ENCODE measurements around the gene CDA. TPM values are rescaled to one million over a fixed set of nuclear protein-coding genes. Genes with fewer than 3 reads are reported as not detected.

The CDA gene
- total and polyA plus RNA-seq, 10 of the 15 experiments (the other 5 are each of a cell fraction or from before 2014, with no cell fraction given) = not detected

DNA sequence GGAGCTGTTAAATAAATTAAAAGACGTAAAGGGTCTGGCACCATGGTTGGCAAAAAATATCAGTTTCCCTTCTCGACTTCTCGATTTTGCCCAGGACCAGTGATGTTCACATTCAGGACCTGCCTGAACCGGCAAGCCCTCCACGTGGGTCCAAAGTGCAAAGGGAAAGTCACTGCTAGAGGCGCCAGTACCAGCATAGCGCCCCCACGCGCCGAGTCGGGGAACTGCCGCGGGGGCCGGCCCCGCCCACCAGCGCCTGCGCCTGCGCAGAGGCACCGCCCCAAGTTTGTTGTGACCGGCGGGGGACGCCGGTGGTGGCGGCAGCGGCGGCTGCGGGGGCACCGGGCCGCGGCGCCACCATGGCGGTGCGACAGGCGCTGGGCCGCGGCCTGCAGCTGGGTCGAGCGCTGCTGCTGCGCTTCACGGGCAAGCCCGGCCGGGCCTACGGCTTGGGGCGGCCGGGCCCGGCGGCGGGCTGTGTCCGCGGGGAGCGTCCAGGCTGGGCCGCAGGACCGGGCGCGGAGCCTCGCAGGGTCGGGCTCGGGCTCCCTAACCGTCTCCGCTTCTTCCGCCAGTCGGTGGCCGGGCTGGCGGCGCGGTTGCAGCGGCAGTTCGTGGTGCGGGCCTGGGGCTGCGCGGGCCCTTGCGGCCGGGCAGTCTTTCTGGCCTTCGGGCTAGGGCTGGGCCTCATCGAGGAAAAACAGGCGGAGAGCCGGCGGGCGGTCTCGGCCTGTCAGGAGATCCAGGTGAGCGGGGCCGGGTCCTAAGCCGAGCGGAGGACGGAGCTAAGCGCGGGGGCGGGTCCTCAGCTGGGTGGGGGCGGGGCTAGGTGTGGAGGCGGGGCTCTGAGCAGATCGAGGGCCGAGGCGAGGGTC is 44.5 kb downstream of the CDA start, which contains the start of gene PINK1 (continued):
- TF ChIP-seq CTCF (IDR thresholded peaks at IDR 0.05 in 2 of 3, conservative IDR thresholded peaks at IDR 0.05 in 1 of 3; ENCODE audit: control insufficient read depth in 2 of 3, extremely low read depth in 1 of 3, insufficient read depth in 1 of 3, low read depth in 3 of 3, low read length in 3 of 3) = peak; percentile 95 to 100 (median 95)
- TF ChIP-seq DPF2 (IDR thresholded peaks at IDR 0.05) = peak; percentile 60
- peak; percentile 34; the same call in 1 of the 2 replicates for TF ChIP-seq NR2C1 (IDR thresholded peaks at IDR 0.05)
- TF ChIP-seq SIX5 (IDR thresholded peaks at IDR 0.05; ENCODE audit: low read depth, low read length, severe bottlenecking) = no peak
- TF ChIP-seq, protein P1, sequence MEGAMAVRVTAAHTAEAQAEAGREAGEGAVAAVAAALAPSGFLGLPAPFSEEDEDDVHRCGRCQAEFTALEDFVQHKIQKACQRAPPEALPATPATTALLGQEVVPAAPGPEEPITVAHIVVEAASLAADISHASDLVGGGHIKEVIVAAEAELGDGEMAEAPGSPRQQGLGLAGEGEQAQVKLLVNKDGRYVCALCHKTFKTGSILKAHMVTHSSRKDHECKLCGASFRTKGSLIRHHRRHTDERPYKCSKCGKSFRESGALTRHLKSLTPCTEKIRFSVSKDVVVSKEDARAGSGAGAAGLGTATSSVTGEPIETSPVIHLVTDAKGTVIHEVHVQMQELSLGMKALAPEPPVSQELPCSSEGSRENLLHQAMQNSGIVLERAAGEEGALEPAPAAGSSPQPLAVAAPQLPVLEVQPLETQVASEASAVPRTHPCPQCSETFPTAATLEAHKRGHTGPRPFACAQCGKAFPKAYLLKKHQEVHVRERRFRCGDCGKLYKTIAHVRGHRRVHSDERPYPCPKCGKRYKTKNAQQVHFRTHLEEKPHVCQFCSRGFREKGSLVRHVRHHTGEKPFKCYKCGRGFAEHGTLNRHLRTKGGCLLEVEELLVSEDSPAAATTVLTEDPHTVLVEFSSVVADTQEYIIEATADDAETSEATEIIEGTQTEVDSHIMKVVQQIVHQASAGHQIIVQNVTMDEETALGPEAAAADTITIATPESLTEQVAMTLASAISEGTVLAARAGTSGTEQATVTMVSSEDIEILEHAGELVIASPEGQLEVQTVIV (IDR thresholded peaks at IDR 0.05; ENCODE audit: borderline replicate concordance, partially characterized antibody) = no peak
- TF ChIP-seq ZNF217 (IDR thresholded peaks at IDR 0.05) = peak; percentile 49; the same call in 1 of the 2 replicates
- TF ChIP-seq STAT3 (IDR thresholded peaks at IDR 0.05; ENCODE audit: low read depth, low read length) = no peak
- no peak for TF ChIP-seq ZBTB40 (IDR thresholded peaks at IDR 0.05; ENCODE audit: borderline replicate concordance)
- no peak for TF ChIP-seq MTA2 (IDR thresholded peaks at IDR 0.05; ENCODE audit: low read depth)
- no peak for TF ChIP-seq MYB (IDR thresholded peaks at IDR 0.05; ENCODE audit: borderline replicate concordance, low read depth, low read length)
- no peak for TF ChIP-seq SREBF1 (IDR thresholded peaks at IDR 0.05; ENCODE audit: low read length)
- peak; percentile 35; the same call in 1 of the 2 replicates for TF ChIP-seq MAX (IDR thresholded peaks at IDR 0.05; ENCODE audit: low read depth, low read length)
- no peak for TF ChIP-seq YY1 (IDR thresholded peaks at IDR 0.05; ENCODE audit: low read depth, low read length)
- peak; percentile 45 for TF ChIP-seq SMC3 (IDR thresholded peaks at IDR 0.05; ENCODE audit: borderline replicate concordance, low read length)
- no peak for TF ChIP-seq NBN (IDR thresholded peaks at IDR 0.05)
- no peak for TF ChIP-seq EP300 (IDR thresholded peaks at IDR 0.05; ENCODE audit: borderline replicate concordance in 1 of 2, control insufficient read depth in 1 of 2, low read depth in 2 of 2, low read length in 2 of 2)
- TF ChIP-seq SP1 (IDR thresholded peaks at IDR 0.05; ENCODE audit: low read depth, low read length) = peak; percentile 52
